Mammary epithelial cell (primary cell): ENCODE measurements around the gene FOLR2.

ENCODE experiments used
- CTCF ChIP-seq, 2 donors: IDR thresholded peaks in 1 of 2; conservative IDR thresholded peaks in 1 of 2; 2 replicates each; pipeline ENCODE4 v1.5.1; 2011 to 2012; ENCODE audit warnings: inconsistent platforms in 2 of 2, low read length in 2 of 2, mild to moderate bottlenecking in 2 of 2, control low read depth in 1 of 2, low read depth in 1 of 2; ENCODE audit not compliant: insufficient read depth in 1 of 2; ENCODE audit errors: extremely low read depth in 1 of 2
- EZH2 ChIP-seq: IDR thresholded peaks from 2 replicates; pipeline ENCODE4 v1.6.1; 2012; ENCODE audit warnings: low read length, inconsistent platforms, borderline replicate concordance

GRCh38 chr11:72222907-72223614 is 6.5 kb downstream of the FOLR2 start:
- peak in 1 of 2 donors; percentile 37 for TF ChIP-seq CTCF (conservative IDR thresholded peaks at IDR 0.05 in 1 of 2, IDR thresholded peaks at IDR 0.05 in 1 of 2; ENCODE audit: extremely low read depth in 1 of 2, insufficient read depth in 1 of 2, low read depth in 1 of 2, low read length in 2 of 2)
- TF ChIP-seq EZH2, result no peak
